ENCODE data around the gene PRUNE1. TPM values are rescaled to one million over a fixed set of nuclear protein-coding genes. Genes with fewer than 3 reads are reported as not detected.
A peak's percentile ranks its signal among the peaks of the same experiment; 100 is the strongest.

The PRUNE1 gene
- total RNA-seq, 4 donors from 2014 or later: 66.0 to 79.0 (median 76.3) TPM

DNA sequence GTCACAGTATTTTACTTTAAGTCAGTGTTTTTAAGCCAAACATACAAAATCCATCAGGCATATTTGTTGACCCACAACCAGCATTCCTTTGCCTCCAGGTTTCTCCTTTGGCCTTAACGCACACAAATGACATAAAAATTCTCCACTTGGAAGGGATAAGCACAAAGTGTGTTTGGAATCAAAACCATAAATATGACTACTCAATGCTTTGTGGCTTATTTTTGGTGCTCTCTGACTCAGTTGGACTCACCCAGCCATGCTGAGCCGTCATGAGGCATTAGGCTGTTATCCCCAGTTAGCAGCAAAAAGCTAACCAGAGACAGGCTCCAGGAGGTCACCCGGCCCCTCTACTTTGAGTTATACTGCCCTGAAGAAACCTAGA lies 948 bp downstream of the PRUNE1 start:
- Histone ChIP-seq H3K27me3 (no peaks in the 10 kb centered on the region), H3K4me3 (replicated peaks in 1 of 3) (peak overlapping the region; percentile 71 to 89 (median 73)), H3K9me3 (no peaks in the 10 kb centered on the region), H3K27ac (peak overlapping the region; percentile 92 to 98 (median 96)), H3K4me1 (peaks cover 62 to 63% of the 10 kb centered on the region in 2 donors), H3K36me3 (no peaks in the 10 kb centered on the region)
- WGBS, 2 donors: 26% methylated on average over 3 of the region's 3 CpGs
- intact Hi-C loops (cut with DNase I): loop anchor here (5.0 kb wide), 1 partner anchor 48 kb away; the partner anchor contains the start of gene CDC42SE1
- DNase-seq: no peak
- TF ChIP-seq, protein P1, sequence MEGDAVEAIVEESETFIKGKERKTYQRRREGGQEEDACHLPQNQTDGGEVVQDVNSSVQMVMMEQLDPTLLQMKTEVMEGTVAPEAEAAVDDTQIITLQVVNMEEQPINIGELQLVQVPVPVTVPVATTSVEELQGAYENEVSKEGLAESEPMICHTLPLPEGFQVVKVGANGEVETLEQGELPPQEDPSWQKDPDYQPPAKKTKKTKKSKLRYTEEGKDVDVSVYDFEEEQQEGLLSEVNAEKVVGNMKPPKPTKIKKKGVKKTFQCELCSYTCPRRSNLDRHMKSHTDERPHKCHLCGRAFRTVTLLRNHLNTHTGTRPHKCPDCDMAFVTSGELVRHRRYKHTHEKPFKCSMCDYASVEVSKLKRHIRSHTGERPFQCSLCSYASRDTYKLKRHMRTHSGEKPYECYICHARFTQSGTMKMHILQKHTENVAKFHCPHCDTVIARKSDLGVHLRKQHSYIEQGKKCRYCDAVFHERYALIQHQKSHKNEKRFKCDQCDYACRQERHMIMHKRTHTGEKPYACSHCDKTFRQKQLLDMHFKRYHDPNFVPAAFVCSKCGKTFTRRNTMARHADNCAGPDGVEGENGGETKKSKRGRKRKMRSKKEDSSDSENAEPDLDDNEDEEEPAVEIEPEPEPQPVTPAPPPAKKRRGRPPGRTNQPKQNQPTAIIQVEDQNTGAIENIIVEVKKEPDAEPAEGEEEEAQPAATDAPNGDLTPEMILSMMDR (IDR thresholded peaks at IDR 0.05): no peak
- no peak for TF ChIP-seq POLR2A (IDR thresholded peaks at IDR 0.05)

- Histone ChIP-seq H3K9me3 (no peaks in the 10 kb centered on the region), H3K27ac (peak overlapping the region; percentile 92 to 98 (median 96)), H3K4me1 (peaks cover 62 to 63% of the 10 kb centered on the region in 2 donors), H3K27me3 (no peaks in the 10 kb centered on the region), H3K4me3 (replicated peaks in 1 of 3) (no peak overlapping the region), H3K36me3 (no peaks in the 10 kb centered on the region)
- DNase-seq: no peak
- intact Hi-C loops (cut with DNase I): loop anchor here (5.0 kb wide), 1 partner anchor 47 kb away; the partner anchor contains the start of gene CDC42SE1
- TF ChIP-seq, protein P1 (IDR thresholded peaks at IDR 0.05): no peak
- no peak for TF ChIP-seq POLR2A (IDR thresholded peaks at IDR 0.05)
- whole genome bisulfite sequencing, 2 donors: 92 to 94% methylated on average over 8 of the region's 8 CpGs
Observed at GRCh38 chr1:151009674-151010345, 1.6 kb downstream of the PRUNE1 start.

- 84 to 87% methylated on average over 3 of the region's 3 CpGs for WGBS, 2 donors
- Histone ChIP-seq H3K4me1 (peaks cover 59 to 60% of the 10 kb centered on the region in 2 donors), H3K4me3 (replicated peaks in 1 of 3) (no peak overlapping the region), H3K36me3 (no peaks in the 10 kb centered on the region), H3K27ac (peak overlapping the region; percentile 92 to 98 (median 96)), H3K27me3 (no peaks in the 10 kb centered on the region), H3K9me3 (no peaks in the 10 kb centered on the region)
- intact Hi-C loops (cut with DNase I): no loop called here
- TF ChIP-seq, protein P1 (IDR thresholded peaks at IDR 0.05): no peak
- DNase-seq: no peak
Observed at GRCh38 chr1:151010346-151010726, 2.1 kb downstream of the PRUNE1 start.

GRCh38 chr1:151011154-151011850 lies 3.1 kb downstream of the PRUNE1 start:
- WGBS, 2 donors: 24 to 31% methylated on average over 4 of the region's 4 CpGs
- intact Hi-C loops (cut with DNase I): no loop called here
- peak overlapping the region; percentile 94 to 98 (median 96) for H3K27ac ChIP-seq

More at GRCh38 chr1:151011154-151011850, 3.1 kb downstream of the PRUNE1 start:
- Histone ChIP-seq H3K36me3 (no peaks in the 10 kb centered on the region), H3K9me3 (no peaks in the 10 kb centered on the region), H3K4me1 (peaks cover 59 to 60% of the 10 kb centered on the region in 2 donors), H3K4me3 (replicated peaks in 1 of 3) (no peak overlapping the region), H3K27me3 (no peaks in the 10 kb centered on the region)
- peak in 1 of 2 donors; percentile 69 for TF ChIP-seq POLR2A (IDR thresholded peaks at IDR 0.05)
- TF ChIP-seq, protein P1 (IDR thresholded peaks at IDR 0.05): no peak
- peak; percentile 86 to 91 for DNase-seq

Data from thyroid gland (tissue), 4 donors.